GM12878 (cell line): Measurements from ENCODE around the gene SIMC1. TPM values are rescaled to one million over a fixed set of nuclear protein-coding genes. Genes with fewer than 3 reads are reported as not detected.
"Not testable (repeated sequence)": the region's sequence is repeated elsewhere in the genome, so short reads cannot be mapped to it uniquely, and the experiment has no call there.

Experiments used
- ATAC-seq: fragments of 200-7000 bp; cut with Tn5 transposase; 3 replicates; pipeline ENCODE4 v1.9.1; 2020; ENCODE audit warnings: mild to moderate bottlenecking, moderate library complexity
- BruUV-seq: library from RNA; stranded (reverse); fragments of 400-500 nt; replicated peaks from 2 replicates; lab custom pipeline; 2021; lab: Mats Ljungman, UMichigan
- CTCF ChIA-PET: fragments of 300-600 bp; sonication (Branson Sonifier 250); formaldehyde crosslinking; extraction: SDS; loops from one replicate; lab custom pipeline; 2021; ENCODE audit warnings: inconsistent platforms; lab: Yijun Ruan, JAX
- POLR2A ChIA-PET: fragments of 350-600 bp; formaldehyde crosslinking; extraction: SDS; loops from one replicate; lab custom pipeline; 2021; ENCODE audit warnings: inconsistent platforms; lab: Charles Lee
- RAD21 ChIA-PET: fragments of 300-600 bp; sonication (Branson Sonifier 250); formaldehyde crosslinking; loops from one replicate; lab custom pipeline; 2023; ENCODE audit warnings: antibody characterized with exemption; ENCODE audit not compliant: unreplicated experiment; lab: Charles Lee
- SMC1A ChIA-PET: fragments of 300-600 bp; sonication (Branson Sonifier 250); formaldehyde crosslinking; loops from one replicate; lab custom pipeline; 2023; ENCODE audit not compliant: unreplicated experiment, uncharacterized antibody; lab: Charles Lee
- DNase-seq: peaks from one replicate; pipeline ENCODE4 v3.0.0-alpha.2; 2011; ENCODE audit warnings: low read depth, low spot score
- FAIRE-seq: peaks from 3 replicates; lab custom pipeline; 2011; peaks lifted over from hg19 to GRCh38; lab: Jason Lieb, UNC
- H2AFZ ChIP-seq: 2 replicates; pipeline ENCODE4 v1.6.0; 2011; ENCODE audit warnings: low read depth, low read length, control low read depth; ENCODE audit not compliant: control insufficient read depth
- H3K27ac ChIP-seq: 2 replicates; pipeline ENCODE4 v1.5.1; 2011; ENCODE audit warnings: control low read depth; ENCODE audit not compliant: control insufficient read depth, insufficient read depth
- H3K27me3 ChIP-seq, 2 experiments: replicated peaks in 1 of 2; 2 replicates each; pipeline versions ENCODE4 v1.6.0 to v1.6.1; 2011; ENCODE audit warnings: low read length in 1 of 2; ENCODE audit not compliant: control insufficient read depth in 2 of 2, insufficient read depth in 2 of 2
- H3K36me3 ChIP-seq, 2 experiments: 2 replicates each; pipeline ENCODE4 v1.5.1; 2011; ENCODE audit warnings: low read length in 1 of 2; ENCODE audit not compliant: control insufficient read depth in 2 of 2, insufficient read depth in 2 of 2
- H3K4me1 ChIP-seq: 2 replicates; pipeline ENCODE4 v1.6.1; 2011; ENCODE audit warnings: mild to moderate bottlenecking, low read length, moderate library complexity, mixed read lengths; ENCODE audit not compliant: control insufficient read depth, insufficient read depth
- H3K4me2 ChIP-seq: 2 replicates; pipeline ENCODE4 v1.6.0; 2011; ENCODE audit warnings: control low read depth; ENCODE audit not compliant: control insufficient read depth, insufficient read depth
- H3K4me3 ChIP-seq: fragments of 200-600 bp; sonication (generic); 2 replicates; pipeline ENCODE4 v1.5.1; 2016
- H3K79me2 ChIP-seq: 2 replicates; pipeline ENCODE4 v1.6.0; 2011; ENCODE audit warnings: low read length; ENCODE audit not compliant: control insufficient read depth, insufficient read depth
- H3K9ac ChIP-seq: 2 replicates; pipeline ENCODE4 v1.8.0; 2011; ENCODE audit warnings: low read length, control low read depth, mixed read lengths; ENCODE audit not compliant: control insufficient read depth, insufficient read depth
- H3K9me3 ChIP-seq: replicated peaks from 3 replicates; pipeline ENCODE4 v1.5.1; 2011; ENCODE audit warnings: mild to moderate bottlenecking, low read length; ENCODE audit not compliant: control insufficient read depth, insufficient read depth
- H4K20me1 ChIP-seq: 2 replicates; pipeline ENCODE4 v1.6.0; 2011; ENCODE audit not compliant: control insufficient read depth, insufficient read depth
- WGBS: methylation state at CpG from one replicate; pipeline ENCODE4 v1.1.6; 2016; ENCODE audit warnings: low lambda C conversion rate; ENCODE audit not compliant: insufficient replicate concordance, insufficient coverage; ENCODE audit errors: missing lambda C conversion rate; 5-methylcytosine and 5-hydroxymethylcytosine counted together
- in situ Hi-C: fragments of 300-500 bp; cut with MboI; formaldehyde crosslinking; loops from 9 replicates; pipeline ENCODE4 v1.14.3; 2018; ENCODE audit warnings: mixed read lengths
- intact Hi-C: fragments of 100-400 bp; cut with micrococcal nuclease; formaldehyde crosslinking; loops from one replicate; pipeline ENCODE4 v1.14.2; 2022; ENCODE audit not compliant: unreplicated experiment
- polyA plus RNA-seq, 11 experiments: library from polyadenylated mRNA; depleted of rRNA in 4 of 11; unstranded in 6 of 11; stranded (reverse) in 5 of 11; fragments of >200 nt; fragmentation: Nextera tagmentation in 4 of 11; fragmentation: Illumina TruSeq in 1 of 11; extraction: Ambion mirVana in 4 of 11; extraction: Trizol in 1 of 11; gene quantifications; 1 replicate in 1 of 11; 2 replicates in 10 of 11; pipeline versions ENCODE4 v1.2.1 to v1.2.3, GENCODE V29; 2011 to 2016; ENCODE audit warnings: inconsistent platforms in 2 of 11, missing spikeins in 2 of 11, low read depth in 1 of 11
- total RNA-seq, 4 experiments: library from RNA; depleted of rRNA in 3 of 4; stranded (reverse); fragments of >200 nt in 3 of 4; fragmentation: Illumina TruSeq in 1 of 4; extraction: Trizol in 1 of 4; gene quantifications; 2 replicates each; pipeline versions ENCODE4 v1.2.1 to v1.2.3, GENCODE V29; 2013 to 2021

Gene SIMC1
- total and polyA plus RNA-seq, 10 of the 15 experiments (the other 5 are each of a cell fraction or from before 2014, with no cell fraction given), result 3.0 to 16.5 (median 10.4) TPM

GRCh38 chr5:176260682-176261081 lies 22.5 kb downstream of the SIMC1 start:
- H4K20me1 ChIP-seq, SMC1A ChIA-PET, H3K27me3 ChIP-seq, FAIRE-seq, H3K36me3 ChIP-seq, H3K4me2 ChIP-seq, H3K79me2 ChIP-seq, in situ Hi-C loops, H3K4me3 ChIP-seq, H3K4me1 ChIP-seq, RAD21 ChIA-PET, DNase-seq, H3K9ac ChIP-seq, CTCF ChIA-PET, BruUV-seq, intact Hi-C loops, H3K27ac ChIP-seq, POLR2A ChIA-PET, ATAC-seq, H3K9me3 ChIP-seq, H2AFZ ChIP-seq: not testable (repeated sequence)
- 96% methylated on average over 5 of the region's 5 CpGs for WGBS

GRCh38 chr5:176266448-176266847 lies 28.2 kb downstream of the SIMC1 start:
- H3K27me3 ChIP-seq, BruUV-seq, H3K9ac ChIP-seq, ATAC-seq, H4K20me1 ChIP-seq, H3K4me2 ChIP-seq, H3K79me2 ChIP-seq, CTCF ChIA-PET, DNase-seq, H3K4me1 ChIP-seq, in situ Hi-C loops, RAD21 ChIA-PET, POLR2A ChIA-PET, H3K4me3 ChIP-seq, SMC1A ChIA-PET, H3K27ac ChIP-seq, H3K36me3 ChIP-seq, H3K9me3 ChIP-seq, intact Hi-C loops, H2AFZ ChIP-seq: not testable (repeated sequence)
- 100% methylated on average over 1 of the region's 1 CpG for WGBS
- peak; percentile 7 for FAIRE-seq

- in situ Hi-C loops, CTCF ChIA-PET, BruUV-seq, H3K9me3 ChIP-seq, FAIRE-seq, H3K4me3 ChIP-seq, RAD21 ChIA-PET, POLR2A ChIA-PET, H2AFZ ChIP-seq, H3K4me1 ChIP-seq, SMC1A ChIA-PET, H3K27me3 ChIP-seq, DNase-seq, intact Hi-C loops, H3K79me2 ChIP-seq, H3K4me2 ChIP-seq, H4K20me1 ChIP-seq, H3K36me3 ChIP-seq, H3K9ac ChIP-seq, ATAC-seq, H3K27ac ChIP-seq: not testable (repeated sequence)
These were observed 50.8 kb downstream of the SIMC1 start for GRCh38 chr5:176289018-176289417.

GRCh38 chr5:176290057-176290840 lies 52.0 kb downstream of the SIMC1 start:
- FAIRE-seq, result peak; percentile 78
- H3K4me2 ChIP-seq, H3K79me2 ChIP-seq, H3K4me3 ChIP-seq, H3K4me1 ChIP-seq, ATAC-seq, DNase-seq, H2AFZ ChIP-seq, CTCF ChIA-PET, intact Hi-C loops, RAD21 ChIA-PET, in situ Hi-C loops, H4K20me1 ChIP-seq, H3K27me3 ChIP-seq, H3K36me3 ChIP-seq, H3K27ac ChIP-seq, POLR2A ChIA-PET, H3K9me3 ChIP-seq, H3K9ac ChIP-seq, SMC1A ChIA-PET: not testable (repeated sequence)
- BruUV-seq, result TSS peak; percentile 75
- 89% methylated on average over 13 of the region's 14 CpGs for WGBS
